Endothelial cell of umbilical vein (primary cell): ENCODE measurements around the gene FAM135A. TPM values are rescaled to one million over a fixed set of nuclear protein-coding genes. Genes with fewer than 3 reads are reported as not detected.

ENCODE experiments used
- BruUV-seq: library from RNA; stranded (reverse); fragments of 400-500 nt; replicated peaks from 2 replicates; lab custom pipeline; 2021; lab: Mats Ljungman, UMichigan
- CTCF ChIA-PET: fragments of 300-600, 350-600 bp; sonication (Branson Sonifier 250); formaldehyde crosslinking; loops from one replicate; lab custom pipeline; 2021; ENCODE audit warnings: antibody characterized with exemption, inconsistent platforms; lab: Charles Lee
- POLR2A ChIA-PET: fragments of 300-600, 350-600 bp; sonication (Branson Sonifier 250); formaldehyde crosslinking; loops from one replicate; lab custom pipeline; 2021; ENCODE audit warnings: antibody characterized with exemption, inconsistent platforms; lab: Charles Lee
- DNase-seq: peaks from one replicate; pipeline ENCODE4 v3.0.0-alpha.2; 2011; ENCODE audit warnings: low read depth, low spot score
- FAIRE-seq: peaks from 2 replicates; lab custom pipeline; 2011; peaks lifted over from hg19 to GRCh38; lab: Jason Lieb, UNC
- H2AFZ ChIP-seq: 2 replicates; pipeline ENCODE4 v1.6.0; 2012; ENCODE audit warnings: low read depth, low read length, control low read depth, inconsistent platforms
- H3K27ac ChIP-seq: 2 replicates; pipeline ENCODE4 v1.5.1; 2011; ENCODE audit warnings: low read depth, mild to moderate bottlenecking, control low read depth, low read length, moderate library complexity; ENCODE audit not compliant: insufficient read depth
- H3K27me3 ChIP-seq, 2 experiments: 2 replicates each; pipeline versions ENCODE4 v1.6.0 to v1.6.1; 2011; ENCODE audit warnings: low read length in 2 of 2, mixed read lengths in 1 of 2; ENCODE audit not compliant: control insufficient read depth in 2 of 2, insufficient read depth in 2 of 2
- H3K36me3 ChIP-seq, 2 experiments: 2 replicates in 1 of 2; 3 replicates in 1 of 2; pipeline ENCODE4 v1.5.1; 2011; ENCODE audit warnings: low read length in 2 of 2, mild to moderate bottlenecking in 1 of 2, moderate library complexity in 1 of 2; ENCODE audit not compliant: control insufficient read depth in 2 of 2, insufficient read depth in 2 of 2; ENCODE audit errors: extremely low read depth in 1 of 2
- H3K4me1 ChIP-seq: 3 replicates; pipeline ENCODE4 v1.5.1; 2011; ENCODE audit warnings: mild to moderate bottlenecking, low read length; ENCODE audit not compliant: control insufficient read depth, insufficient read depth; ENCODE audit errors: extremely low read depth
- H3K4me2 ChIP-seq: 2 replicates; pipeline ENCODE4 v1.6.1; 2011; ENCODE audit warnings: low read length, control low read depth, mixed read lengths; ENCODE audit not compliant: insufficient read depth
- H3K4me3 ChIP-seq, 3 experiments: fragments of 200-600 bp in 1 of 3; sonication (generic), shearing (Covaris generic) in 1 of 3; replicated peaks in 1 of 3; 2 replicates each; pipeline ENCODE4 v1.5.1; 2011 to 2016; ENCODE audit warnings: control low read depth in 3 of 3, low read length in 3 of 3, mild to moderate bottlenecking in 2 of 3, inconsistent platforms in 1 of 3, low read depth in 1 of 3, moderate library complexity in 1 of 3; ENCODE audit not compliant: insufficient read depth in 1 of 3
- H3K79me2 ChIP-seq: 2 replicates; pipeline ENCODE4 v1.6.0; 2012; ENCODE audit warnings: low read length, inconsistent platforms; ENCODE audit not compliant: control insufficient read depth, insufficient read depth
- H3K9ac ChIP-seq: replicated peaks from 2 replicates; pipeline ENCODE3; 2011; ENCODE audit warnings: low read length, control low read depth; ENCODE audit not compliant: insufficient read depth; ENCODE audit errors: extremely low read depth
- H3K9me1 ChIP-seq: replicated peaks from 3 replicates; pipeline ENCODE4 v1.6.0; 2011; ENCODE audit warnings: mild to moderate bottlenecking, low read length; ENCODE audit not compliant: control insufficient read depth, insufficient read depth; ENCODE audit errors: extremely low read depth
- H3K9me3 ChIP-seq: replicated peaks from 2 replicates; pipeline ENCODE4 v1.5.1; 2012; ENCODE audit warnings: low read length, inconsistent platforms; ENCODE audit not compliant: control insufficient read depth, insufficient read depth
- H4K20me1 ChIP-seq: replicated peaks from 2 replicates; pipeline ENCODE3; 2011; ENCODE audit warnings: mild to moderate bottlenecking, low read length; ENCODE audit not compliant: control insufficient read depth, insufficient read depth; ENCODE audit errors: extremely low read depth
- CTCF ChIP-seq, 2 donors: IDR thresholded peaks; 1 replicate in 1 of 2; 2 replicates in 1 of 2; pipeline ENCODE4 v1.5.1; 2011; ENCODE audit warnings: low read length in 2 of 2, mild to moderate bottlenecking in 2 of 2, moderate library complexity in 2 of 2, control low read depth in 1 of 2, inconsistent platforms in 1 of 2, low read depth in 1 of 2; ENCODE audit not compliant: insufficient read depth in 1 of 2; ENCODE audit errors: extremely low read depth in 1 of 2
- JUN ChIP-seq: IDR thresholded peaks from 2 replicates; pipeline ENCODE4 v1.6.1; 2011; ENCODE audit warnings: borderline replicate concordance, low read depth; ENCODE audit not compliant: insufficient read length, insufficient read depth
- MAX ChIP-seq: IDR thresholded peaks from 2 replicates; pipeline ENCODE4 v1.6.1; 2011; ENCODE audit not compliant: insufficient read depth, insufficient read length
- POLR2A ChIP-seq: IDR thresholded peaks from 2 replicates; pipeline ENCODE4 v1.6.1; 2012; ENCODE audit warnings: low read depth, mild to moderate bottlenecking, control low read depth, low read length
- POLR2AphosphoS5 ChIP-seq: IDR thresholded peaks from 2 replicates; pipeline ENCODE4 v1.6.1; 2012; ENCODE audit warnings: low read depth, mild to moderate bottlenecking, control low read depth, low read length, moderate library complexity; ENCODE audit not compliant: insufficient read depth
- dilution Hi-C: fragments of 300-500 bp; cut with MboI; formaldehyde crosslinking; loops from one replicate; pipeline ENCODE4 v1.15.0; 2019; ENCODE audit warnings: low sequenced_read_pairs; ENCODE audit not compliant: extremely low pct_ligation_motif_present
- intact Hi-C: fragments of 100-400 bp; cut with micrococcal nuclease; formaldehyde crosslinking; loops from one replicate; pipeline ENCODE4 v1.10.0; 2022
- polyA plus RNA-seq, 4 experiments: library from polyadenylated mRNA; depleted of rRNA in 3 of 4; stranded (reverse) in 3 of 4; unstranded in 1 of 4; fragments of >200 nt; gene quantifications; 2 replicates each; pipeline versions ENCODE4 v1.2.1 to v1.2.3, GENCODE V29; 2011 to 2012; ENCODE audit warnings: missing spikeins in 1 of 4
- total RNA-seq: library from RNA; stranded (reverse); gene quantifications from 2 replicates; pipeline ENCODE4 v1.2.3, GENCODE V29; 2021

FAM135A gene
- total and polyA plus RNA-seq, 2 donors (not counting 3 experiments of a cell fraction or from before 2014, with no cell fraction given), result 3.7 to 9.6 TPM

GRCh38 chr6:70563530-70563929, 150.2 kb downstream of the FAM135A start:
- Histone ChIP-seq H4K20me1 (no peaks in the 10 kb centered on the region), H3K9me3 (no peaks in the 10 kb centered on the region), H3K4me1 (peaks cover 6% of the 10 kb centered on the region), H3K36me3 (no peaks in the 10 kb centered on the region), H3K9me1 (no peaks in the 10 kb centered on the region), H2AFZ (no peak overlapping the region), H3K79me2 (peaks cover 5% of the 10 kb centered on the region), H3K4me3 (no peak overlapping the region), H3K4me2 (no peak overlapping the region), H3K27ac (no peak overlapping the region), H3K9ac (no peak overlapping the region), H3K27me3 (no peaks in the 10 kb centered on the region)
- dilution Hi-C loops (no loop called here), intact Hi-C loops (no loop called here)
- BruUV-seq, result no TSS peak
- POLR2A ChIA-PET, result no interaction called here
- DNase-seq (no peak), FAIRE-seq (no peak)
- TF ChIP-seq JUN (no peak), MAX (no peak), CTCF (IDR thresholded peaks at IDR 0.05; ENCODE audit: extremely low read depth in 1 of 2, insufficient read depth in 1 of 2, low read depth in 1 of 2, low read length in 2 of 2) (no peak), POLR2AphosphoS5 (no peak), POLR2A (no peak)
- CTCF ChIA-PET, result interaction anchor here (1.2 kb wide), 1 partner anchor 16 kb away, joined by 3 read pairs; no protein-coding TSS in a partner anchor
